GM23338 (cell line): Measurements from ENCODE around the gene TRAF3. TPM values are rescaled to one million over a fixed set of nuclear protein-coding genes. Genes with fewer than 3 reads are reported as not detected.

Experiments used
- ATAC-seq: fragments of 200-7000 bp; cut with Tn5 transposase; 3 replicates; pipeline ENCODE4 v1.9.1; 2020
- DNase-seq: peaks from one replicate; pipeline ENCODE4 v3.0.0-alpha.2; 2015; ENCODE audit warnings: low spot score
- H2AFZ ChIP-seq: fragments of 200-600 bp; sonication (generic); 2 replicates; pipeline ENCODE4 v1.8.0; 2016; ENCODE audit warnings: antibody characterized with exemption, mild to moderate bottlenecking, moderate library complexity
- H3F3A ChIP-seq: fragments of 200-600 bp; sonication (generic); replicated peaks from 2 replicates; pipeline ENCODE4 v1.8.0; 2017; ENCODE audit warnings: antibody characterized with exemption, mixed run types, low read depth
- H3K27ac ChIP-seq: fragments of 200-600 bp; sonication (generic); 2 replicates; pipeline ENCODE4 v1.6.1; 2016; ENCODE audit warnings: low read depth
- H3K27me3 ChIP-seq: fragments of 200-600 bp; sonication (generic); 2 replicates; pipeline ENCODE4 v1.8.0; 2016; ENCODE audit warnings: mild to moderate bottlenecking, mixed run types, moderate library complexity; ENCODE audit not compliant: insufficient read depth
- H3K36me3 ChIP-seq: fragments of 200-600 bp; sonication (generic); 2 replicates; pipeline ENCODE4 v1.8.0; 2016; ENCODE audit warnings: mild to moderate bottlenecking; ENCODE audit not compliant: insufficient read depth
- H3K4me1 ChIP-seq: fragments of 200-600 bp; sonication (generic); 2 replicates; pipeline ENCODE4 v1.8.0; 2016; ENCODE audit warnings: mild to moderate bottlenecking, moderate library complexity; ENCODE audit not compliant: insufficient read depth
- H3K4me2 ChIP-seq: fragments of 200-600 bp; sonication (generic); 2 replicates; pipeline ENCODE4 v1.7.1; 2017; ENCODE audit warnings: mixed run types
- H3K4me3 ChIP-seq: fragments of 200-600 bp; sonication (generic); 2 replicates; pipeline ENCODE4 v1.6.1; 2016; ENCODE audit warnings: mixed run types
- H3K79me2 ChIP-seq: fragments of 200-600 bp; sonication (generic); replicated peaks from 2 replicates; pipeline ENCODE4 v1.8.0; 2017; ENCODE audit warnings: mild to moderate bottlenecking; ENCODE audit not compliant: insufficient read depth
- H3K9me2 ChIP-seq: fragments of 200-600 bp; sonication (generic); 2 replicates; pipeline ENCODE4 v1.8.0; 2017; ENCODE audit not compliant: insufficient read depth
- H4K20me1 ChIP-seq: fragments of 200-600 bp; sonication (generic); replicated peaks from 2 replicates; pipeline ENCODE4 v1.8.0; 2017; ENCODE audit warnings: mild to moderate bottlenecking; ENCODE audit not compliant: insufficient read depth
- H3K27ac Mint-ChIP-seq: 2 replicates; pipeline ENCODE4 v1.8.0; 2020; ENCODE audit warnings: inconsistent platforms, mild to moderate bottlenecking, moderate library complexity, mixed read lengths
- H3K27me3 Mint-ChIP-seq: 3 replicates; pipeline ENCODE4 v1.8.0; 2022; ENCODE audit warnings: low read depth, mild to moderate bottlenecking, moderate library complexity, mixed read lengths, inconsistent platforms; ENCODE audit not compliant: insufficient read depth, poor library complexity
- H3K36me3 Mint-ChIP-seq: 3 replicates; pipeline ENCODE4 v1.8.0; 2021; ENCODE audit warnings: low read depth, mild to moderate bottlenecking, inconsistent platforms, moderate library complexity, mixed read lengths
- H3K4me1 Mint-ChIP-seq: 3 replicates; pipeline ENCODE4 v1.8.0; 2020; ENCODE audit warnings: mild to moderate bottlenecking, inconsistent platforms, mixed read lengths
- H3K4me3 Mint-ChIP-seq: 3 replicates; pipeline ENCODE4 v1.8.0; 2021; ENCODE audit warnings: moderate library complexity, mild to moderate bottlenecking, inconsistent platforms, mixed read lengths
- H3K9me3 Mint-ChIP-seq: 3 replicates; pipeline ENCODE4 v1.8.0; 2020; ENCODE audit warnings: moderate library complexity, mild to moderate bottlenecking, inconsistent platforms, mixed read lengths
- CREB1 ChIP-seq: fragments of 250-450 bp; sonication (Bioruptor Pico); IDR thresholded peaks from 2 replicates; pipeline ENCODE4 v1.5.0; 2020; ENCODE audit warnings: low read depth, mild to moderate bottlenecking, moderate library complexity
- CTCF ChIP-seq, 2 experiments: fragments of 200-600 bp in 1 of 2; sonication (generic) in 1 of 2; conservative IDR thresholded peaks; 2 replicates each; pipeline versions ENCODE4 v1.5.1 to v1.6.1; 2016 to 2017; ENCODE audit warnings: antibody characterized with exemption in 2 of 2, low read depth in 2 of 2, mild to moderate bottlenecking in 2 of 2, moderate library complexity in 1 of 2
- ETS1 ChIP-seq: IDR thresholded peaks from 2 replicates; pipeline ENCODE4 v1.6.1; 2016; ENCODE audit warnings: antibody characterized with exemption
- EZH2 ChIP-seq: fragments of 200-600 bp; sonication (generic); IDR thresholded peaks from one replicate; pipeline ENCODE4 v1.8.0; 2017; ENCODE audit warnings: antibody characterized with exemption, mild to moderate bottlenecking, low read depth; ENCODE audit not compliant: unreplicated experiment
- EZH2phosphoT487 ChIP-seq: fragments of 200-600 bp; sonication (generic); IDR thresholded peaks from one replicate; pipeline ENCODE4 v1.8.1; 2018; ENCODE audit warnings: antibody characterized with exemption; ENCODE audit not compliant: unreplicated experiment
- JUNB ChIP-seq: IDR thresholded peaks from one replicate; pipeline ENCODE4 v1.6.1; 2016; ENCODE audit warnings: antibody characterized with exemption; ENCODE audit not compliant: unreplicated experiment
- NANOG ChIP-seq: IDR thresholded peaks from 2 replicates; pipeline ENCODE4 v1.6.1; 2016; ENCODE audit warnings: antibody characterized with exemption, borderline replicate concordance
- POLR2AphosphoS5 ChIP-seq: IDR thresholded peaks from 2 replicates; pipeline ENCODE4 v1.6.1; 2016; ENCODE audit warnings: antibody characterized with exemption, low read depth
- REST ChIP-seq: IDR thresholded peaks from one replicate; pipeline ENCODE4 v1.6.1; 2018; ENCODE audit warnings: antibody characterized with exemption; ENCODE audit not compliant: unreplicated experiment
- STAT1 ChIP-seq: IDR thresholded peaks from one replicate; pipeline ENCODE4 v1.6.1; 2016; ENCODE audit warnings: antibody characterized with exemption; ENCODE audit not compliant: unreplicated experiment
- ZNF114 ChIP-seq: fragments of 250-450 bp; sonication (Bioruptor Pico); IDR thresholded peaks from 2 replicates; pipeline ENCODE4 v1.5.0; 2020; ENCODE audit warnings: mild to moderate bottlenecking, moderate library complexity
- ZNF331 ChIP-seq: fragments of 250-450 bp; sonication (Bioruptor Pico); IDR thresholded peaks from 2 replicates; pipeline ENCODE4 v1.5.0; 2020; ENCODE audit warnings: low read depth, mild to moderate bottlenecking, moderate library complexity
- ZNF462 ChIP-seq: fragments of 250-450 bp; sonication (Bioruptor Pico); IDR thresholded peaks from 2 replicates; pipeline ENCODE4 v1.5.0; 2020; ENCODE audit warnings: mild to moderate bottlenecking, moderate library complexity
- polyA plus RNA-seq: library from polyadenylated mRNA; unstranded; fragments of >200 nt; fragmentation: Nextera tagmentation; extraction: Ambion mirVana; gene quantifications from 2 replicates; pipeline ENCODE4 v1.2.1, GENCODE V29; 2016
- total RNA-seq: library from RNA; depleted of rRNA; stranded (reverse); fragments of >200 nt; shearing (Covaris generic); gene quantifications from 2 replicates; pipeline ENCODE4 v1.2.3, GENCODE V29; 2014

Gene TRAF3
- total and polyA plus RNA-seq, 2 experiments from 2014 or later, result 3.7 to 9.3 TPM

- Histone ChIP-seq H3K27ac (peak overlapping the region; percentile 72), H3K4me1 (peaks cover 76% of the 10 kb centered on the region), H3K36me3 (no peaks in the 10 kb centered on the region), H3K4me3 (no peak overlapping the region), H4K20me1 (no peaks in the 10 kb centered on the region), H3K9me2 (no peaks in the 10 kb centered on the region), H3K27me3 (no peaks in the 10 kb centered on the region), H2AFZ (no peak overlapping the region), H3F3A (0 out of 2 replicates have a peak, but pooled peaks cover 8% of the 10 kb centered on the region), H3K79me2 (peaks cover 21% of the 10 kb centered on the region), H3K4me2 (peak overlapping the region; percentile 12)
- Mint-ChIP-seq H3K4me3 (no peak overlapping the region; the same call in 2 of the 3 replicates), H3K36me3 (no peaks in the 10 kb centered on the region), H3K9me3 (no peaks in the 10 kb centered on the region), H3K27ac (no peak overlapping the region), H3K4me1 (peaks cover 68% of the 10 kb centered on the region), H3K27me3 (peaks cover 5% of the 10 kb centered on the region)
- ATAC-seq (no peak), DNase-seq (no peak)
- no peak for TF ChIP-seq EZH2
- no peak for TF ChIP-seq ZNF331 (CRISPR knock-in tag)
- no peak for TF ChIP-seq JUNB
- no peak for TF ChIP-seq STAT1
- TF ChIP-seq CREB1 (CRISPR knock-in tag), result no peak
- TF ChIP-seq NANOG, result no peak
- TF ChIP-seq REST, result no peak
- TF ChIP-seq POLR2AphosphoS5, result no peak
- no peak for TF ChIP-seq EZH2phosphoT487
- TF ChIP-seq CTCF (conservative IDR thresholded peaks at IDR 0.05; ENCODE audit: low read depth in 2 of 2), result no peak
- TF ChIP-seq ZNF462, result no peak
- TF ChIP-seq ETS1, result no peak
- no peak for TF ChIP-seq ZNF114 (CRISPR knock-in tag)
Measured at GRCh38 chr14:102829016-102829548, 51.8 kb downstream of the TRAF3 start.
